Esophagus muscularis mucosa (tissue), 4 donors: ENCODE measurements around the gene ADIPOR1.

Source experiments
- EP300 ChIP-seq: sonication (generic); formaldehyde crosslinking; IDR thresholded peaks from one replicate; pipeline ENCODE4 v1.6.1; 2017; ENCODE audit warnings: antibody characterized with exemption
- POLR2A ChIP-seq: fragments of 450-650 bp; IDR thresholded peaks from one replicate; pipeline ENCODE4 v1.6.1; 2017; ENCODE audit warnings: antibody characterized with exemption, moderate library complexity, mild to moderate bottlenecking, low read depth
- TF ChIP-seq, protein P1 (sequence below), 3 experiments: fragments of 200-600 bp in 2 of 3; fragments of 450-650 bp in 1 of 3; sonication (generic) in 2 of 3; IDR thresholded peaks; one replicate each; pipeline ENCODE4 v1.5.1; 2017 to 2019; ENCODE audit warnings: antibody characterized with exemption in 3 of 3, mild to moderate bottlenecking in 2 of 3, moderate library complexity in 1 of 3

DNA sequence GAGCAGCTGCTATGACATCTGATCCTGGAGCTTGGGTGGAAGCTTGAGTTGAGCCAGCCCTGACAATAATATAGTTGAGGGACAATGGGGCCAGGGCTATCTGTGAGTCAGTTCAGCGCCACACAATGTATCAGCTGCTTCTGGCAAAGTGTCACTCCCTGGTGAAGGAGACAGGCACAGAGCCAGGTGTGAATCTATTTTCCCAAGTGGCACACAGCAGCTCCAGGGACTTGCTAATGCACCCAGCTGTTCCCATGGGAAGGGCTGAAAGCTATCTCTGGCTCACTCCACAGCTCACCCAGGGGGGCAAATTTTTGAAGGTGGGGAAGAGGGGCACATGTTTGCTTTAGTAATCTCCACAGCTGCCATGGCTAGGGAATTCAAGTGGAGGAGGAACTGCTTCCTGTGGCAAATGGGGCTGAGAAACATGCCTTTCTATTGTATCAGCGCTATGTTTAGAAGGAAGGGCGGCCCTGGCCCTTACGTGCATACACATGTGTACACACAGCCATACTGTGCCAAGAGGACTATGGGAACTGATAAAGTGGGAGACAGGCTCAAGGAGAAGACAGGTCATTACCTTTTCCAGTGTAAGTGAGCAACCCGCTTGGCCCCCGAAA is 6.8 kb upstream of the ADIPOR1 start:
- TF ChIP-seq POLR2A (no peak), EP300 (no peak)
- TF ChIP-seq, protein P1, sequence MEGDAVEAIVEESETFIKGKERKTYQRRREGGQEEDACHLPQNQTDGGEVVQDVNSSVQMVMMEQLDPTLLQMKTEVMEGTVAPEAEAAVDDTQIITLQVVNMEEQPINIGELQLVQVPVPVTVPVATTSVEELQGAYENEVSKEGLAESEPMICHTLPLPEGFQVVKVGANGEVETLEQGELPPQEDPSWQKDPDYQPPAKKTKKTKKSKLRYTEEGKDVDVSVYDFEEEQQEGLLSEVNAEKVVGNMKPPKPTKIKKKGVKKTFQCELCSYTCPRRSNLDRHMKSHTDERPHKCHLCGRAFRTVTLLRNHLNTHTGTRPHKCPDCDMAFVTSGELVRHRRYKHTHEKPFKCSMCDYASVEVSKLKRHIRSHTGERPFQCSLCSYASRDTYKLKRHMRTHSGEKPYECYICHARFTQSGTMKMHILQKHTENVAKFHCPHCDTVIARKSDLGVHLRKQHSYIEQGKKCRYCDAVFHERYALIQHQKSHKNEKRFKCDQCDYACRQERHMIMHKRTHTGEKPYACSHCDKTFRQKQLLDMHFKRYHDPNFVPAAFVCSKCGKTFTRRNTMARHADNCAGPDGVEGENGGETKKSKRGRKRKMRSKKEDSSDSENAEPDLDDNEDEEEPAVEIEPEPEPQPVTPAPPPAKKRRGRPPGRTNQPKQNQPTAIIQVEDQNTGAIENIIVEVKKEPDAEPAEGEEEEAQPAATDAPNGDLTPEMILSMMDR (IDR thresholded peaks at IDR 0.05), result no peak
